K562 (cell line): ENCODE measurements around the gene FAM187B. TPM values are rescaled to one million over a fixed set of nuclear protein-coding genes. Genes with fewer than 3 reads are reported as not detected.
A peak's percentile ranks its signal among the peaks of the same experiment; 100 is the strongest.

Source experiments
- BMI1 ChIP-seq: fragments of 150-350 bp; IDR thresholded peaks from 2 replicates; pipeline ENCODE4 v1.6.1; 2014; ENCODE audit warnings: low read length
- CBFA2T2 ChIP-seq: fragments of 450-650 bp; conservative IDR thresholded peaks from 2 replicates; pipeline ENCODE4 v1.6.1; 2017; ENCODE audit warnings: mild to moderate bottlenecking
- COPS2 ChIP-seq: fragments of 450-650 bp; conservative IDR thresholded peaks from 2 replicates; pipeline ENCODE4 v1.6.1; 2016; ENCODE audit warnings: mild to moderate bottlenecking, moderate library complexity
- FIP1L1 ChIP-seq: fragments of 200-400 bp; formaldehyde crosslinking; IDR thresholded peaks from 2 replicates; pipeline ENCODE4 v1.6.1; 2018; ENCODE audit warnings: mild to moderate bottlenecking, low read depth, low read length; ENCODE audit not compliant: poor library complexity, severe bottlenecking
- MYBL2 ChIP-seq, 2 experiments: fragments of 450-650 bp in 1 of 2; sonication (generic) in 1 of 2; formaldehyde crosslinking in 1 of 2; IDR thresholded peaks; 2 replicates each; pipeline versions ENCODE4 v1.6.1 to v1.8.1; 2017 to 2022; ENCODE audit warnings: borderline replicate concordance in 1 of 2, inconsistent platforms in 1 of 2, low read depth in 1 of 2, mild to moderate bottlenecking in 1 of 2, missing genetic modification reagents in 1 of 2, moderate library complexity in 1 of 2
- NEUROD1 ChIP-seq: fragments of 150-350 bp; IDR thresholded peaks from 2 replicates; pipeline ENCODE4 v1.6.1; 2014; ENCODE audit warnings: borderline replicate concordance, low read length, low read depth; ENCODE audit not compliant: partially characterized antibody
- NONO ChIP-seq, 2 experiments: fragments of 200-400 bp in 1 of 2; fragments of 450-650 bp in 1 of 2; formaldehyde crosslinking in 1 of 2; IDR thresholded peaks; 2 replicates each; pipeline ENCODE4 v1.6.1; 2017; ENCODE audit warnings: low read depth in 2 of 2, mild to moderate bottlenecking in 2 of 2, moderate library complexity in 2 of 2, low read length in 1 of 2
- NR3C1 ChIP-seq: sonication (generic); formaldehyde crosslinking; IDR thresholded peaks from 2 replicates; pipeline ENCODE4 v1.8.1; 2022; ENCODE audit warnings: missing genetic modification reagents
- RB1 ChIP-seq: fragments of 450-650 bp; IDR thresholded peaks from 2 replicates; pipeline ENCODE4 v1.6.1; 2017; ENCODE audit warnings: low read depth, mild to moderate bottlenecking
- SMAD4 ChIP-seq: fragments of 250-450 bp; sonication (Bioruptor Pico); conservative IDR thresholded peaks from 2 replicates; pipeline ENCODE4 v1.8.0; 2021; ENCODE audit warnings: inconsistent platforms, mild to moderate bottlenecking, moderate library complexity
- SOX6 ChIP-seq: fragments of 450-650 bp; IDR thresholded peaks from 2 replicates; pipeline ENCODE4 v1.6.1; 2014; ENCODE audit warnings: mild to moderate bottlenecking
- TBL1XR1 ChIP-seq, 2 experiments: IDR thresholded peaks; 2 replicates each; pipeline ENCODE4 v1.6.1; 2012; ENCODE audit warnings: improper control_type of control experiment in 2 of 2, low read length in 2 of 2, mild to moderate bottlenecking in 1 of 2
- TEAD1 ChIP-seq, 2 experiments: fragments of 450-650 bp in 1 of 2; sonication (generic) in 1 of 2; formaldehyde crosslinking; IDR thresholded peaks; 2 replicates each; pipeline versions ENCODE4 v1.4.0 to v1.8.0; 2020 to 2022; ENCODE audit warnings: mild to moderate bottlenecking in 2 of 2, missing genetic modification reagents in 1 of 2
- USF1 ChIP-seq: sonication (generic); formaldehyde crosslinking; IDR thresholded peaks from 2 replicates; pipeline ENCODE4 v1.9.0; 2022; ENCODE audit warnings: mild to moderate bottlenecking, missing genetic modification reagents
- ZBTB49 ChIP-seq: sonication (generic); formaldehyde crosslinking; IDR thresholded peaks from 2 replicates; pipeline ENCODE4 v1.8.0; 2022; ENCODE audit warnings: missing genetic modification reagents, mild to moderate bottlenecking, borderline replicate concordance
- ZNF23 ChIP-seq: fragments of 250-450 bp; sonication (Bioruptor Pico); IDR thresholded peaks from 2 replicates; pipeline ENCODE4 v1.4.0; 2020; ENCODE audit warnings: mild to moderate bottlenecking
- ZNF232 ChIP-seq: sonication (generic); formaldehyde crosslinking; IDR thresholded peaks from 2 replicates; pipeline ENCODE4 v1.8.0; 2022; ENCODE audit warnings: mild to moderate bottlenecking, missing genetic modification reagents
- ZNF263 ChIP-seq: sonication (generic); formaldehyde crosslinking; IDR thresholded peaks from 2 replicates; pipeline ENCODE4 v1.8.0; 2022; ENCODE audit warnings: mild to moderate bottlenecking, missing genetic modification reagents, borderline replicate concordance
- ZNF3 ChIP-seq: fragments of 250-450 bp; sonication (Bioruptor Pico); IDR thresholded peaks from 2 replicates; pipeline ENCODE4 v1.5.0; 2021; ENCODE audit warnings: mild to moderate bottlenecking, moderate library complexity
- ZNF592 ChIP-seq: fragments of 450-650 bp; IDR thresholded peaks from 2 replicates; pipeline ENCODE4 v1.6.1; 2017; ENCODE audit warnings: antibody characterized with exemption, mild to moderate bottlenecking
- ZNF695 ChIP-seq: fragments of 450-650 bp; formaldehyde crosslinking; IDR thresholded peaks from 2 replicates; pipeline ENCODE4 v1.4.0; 2020; ENCODE audit warnings: mild to moderate bottlenecking, moderate library complexity
- polyA plus RNA-seq, 8 experiments: library from polyadenylated mRNA; depleted of rRNA in 4 of 8; stranded (reverse) in 5 of 8; unstranded in 3 of 8; fragments of >200 nt; fragmentation: Nextera tagmentation in 2 of 8; fragmentation: Illumina TruSeq in 1 of 8; extraction: Ambion mirVana in 2 of 8; extraction: Trizol in 1 of 8; gene quantifications; 2 replicates each; pipeline versions ENCODE4 v1.2.1 to v1.2.3, GENCODE V29; 2011 to 2014; ENCODE audit warnings: inconsistent platforms in 1 of 8, missing spikeins in 1 of 8
- total RNA-seq, 7 experiments: library from RNA; depleted of rRNA in 6 of 7; stranded (reverse); fragments of >200 nt in 6 of 7; fragmentation: Illumina TruSeq in 2 of 7; extraction: Trizol in 2 of 7; gene quantifications; 2 replicates each; pipeline versions ENCODE4 v1.2.1 to v1.2.3, GENCODE V29; 2011 to 2021; ENCODE audit warnings: low replicate concordance in 1 of 7

FAM187B gene
- total and polyA plus RNA-seq, 9 of the 15 experiments (the other 6 are each of a cell fraction or from before 2014, with no cell fraction given): 0.04 to 0.09 TPM; not detected in 7

GRCh38 chr19:35269438-35270117 is 41.0 kb upstream of the FAM187B start (continued):
- no peak for TF ChIP-seq COPS2
- TF ChIP-seq ZNF3 (CRISPR knock-in tag): no peak
- TF ChIP-seq NEUROD1: peak; percentile 46
- no peak; the same call in 1 of the 2 replicates for TF ChIP-seq ZNF592
- TF ChIP-seq ZNF263: no peak
- TF ChIP-seq SMAD4 (CRISPR knock-in tag): peak; percentile 64; the same call in 1 of the 2 replicates
- TF ChIP-seq ZBTB49: no peak
- 0 out of 2 replicates have a peak, but pooled peaks have one; percentile 27 for TF ChIP-seq SOX6
- no peak; the same call in 1 of the 2 replicates for TF ChIP-seq CBFA2T2
- no peak for TF ChIP-seq ZNF23
- TF ChIP-seq ZNF232 (CRISPR knock-in tag): no peak
- no peak for TF ChIP-seq TBL1XR1 (IDR thresholded peaks at IDR 0.05; ENCODE audit: low read length in 2 of 2)
- peak; percentile 63 for TF ChIP-seq USF1 (CRISPR knock-in tag)
- peak in 1 of 2 experiments; percentile 95; a peak in 2 of 4 replicates for TF ChIP-seq TEAD1 (CRISPR knock-in tag; IDR thresholded peaks at IDR 0.05)
- TF ChIP-seq MYBL2 (IDR thresholded peaks at IDR 0.05; ENCODE audit: low read depth): no peak
- TF ChIP-seq MYBL2 (CRISPR knock-in tag; IDR thresholded peaks at IDR 0.05; ENCODE audit: borderline replicate concordance): no peak
- no peak for TF ChIP-seq ZNF695 (CRISPR knock-in tag)
- TF ChIP-seq FIP1L1: peak; percentile 81
- no peak for TF ChIP-seq BMI1
- TF ChIP-seq RB1: peak; percentile 57
- no peak; a peak in 2 of 4 replicates for TF ChIP-seq NONO (IDR thresholded peaks at IDR 0.05; ENCODE audit: low read depth in 2 of 2, low read length in 1 of 2)
- no peak for TF ChIP-seq NR3C1 (CRISPR knock-in tag)
